Measurements from ENCODE around the gene MRPL55.
"Not testable (repeated sequence)": the region's sequence is repeated elsewhere in the genome, so short reads cannot be mapped to it uniquely, and the experiment has no call there.

Gene MRPL55

DNA sequence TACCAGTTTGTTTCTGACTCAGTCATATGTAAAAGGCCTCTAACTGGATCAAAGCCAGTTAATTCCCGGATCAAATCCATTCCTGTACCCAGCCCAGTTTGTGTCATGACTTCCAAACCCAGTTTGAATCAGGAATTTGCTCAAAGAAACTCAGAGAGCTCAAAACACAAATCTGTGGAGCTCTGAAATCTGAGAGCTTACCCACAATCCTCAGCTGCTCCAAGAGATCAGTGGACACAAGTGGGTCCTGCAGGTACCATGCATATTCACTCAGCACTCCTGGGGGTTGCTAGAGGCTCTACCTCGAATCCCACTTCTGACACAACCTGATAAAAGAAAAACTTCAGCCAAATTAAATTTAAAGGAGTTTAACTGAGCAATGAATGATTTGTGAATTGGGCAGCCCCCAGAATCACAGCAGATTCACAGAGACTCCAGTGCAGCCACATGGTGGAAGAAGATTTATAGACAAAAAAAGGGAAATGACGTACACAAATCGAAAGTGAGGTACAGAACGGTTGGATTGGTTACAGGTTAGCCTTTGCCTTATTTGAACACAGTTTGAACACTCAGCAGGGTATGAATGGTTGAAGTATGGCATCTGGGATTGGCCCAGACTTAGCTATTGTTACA, 11.9 kb upstream of the MRPL55 start:
- DNase-seq (ENCODE audit: low read depth), result no peak

- DNase-seq (ENCODE audit: low read depth), result no peak
Observed at GRCh38 chr1:228120351-228120750, 11.3 kb upstream of the MRPL55 start.

DNA sequence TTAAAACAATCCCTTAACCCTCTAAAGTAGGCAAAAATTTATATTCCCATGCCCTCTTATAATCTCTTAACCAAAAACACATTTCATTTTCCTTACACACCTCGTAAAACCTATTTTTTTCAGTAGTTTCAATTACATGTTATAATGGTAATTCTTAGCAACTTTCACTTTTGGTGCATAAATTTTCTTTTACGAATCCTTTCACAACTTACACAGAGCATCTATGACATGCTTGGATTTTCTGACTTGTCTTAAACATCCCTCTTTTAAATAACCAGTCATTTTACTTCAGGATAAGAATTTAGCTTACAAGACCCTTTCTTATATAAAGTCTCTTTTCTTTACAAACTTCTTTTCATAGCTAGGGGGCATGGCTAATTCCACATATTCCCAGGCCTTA, 8.9 kb upstream of the MRPL55 start:
- DNase-seq (ENCODE audit: low read depth), result no peak

DNA sequence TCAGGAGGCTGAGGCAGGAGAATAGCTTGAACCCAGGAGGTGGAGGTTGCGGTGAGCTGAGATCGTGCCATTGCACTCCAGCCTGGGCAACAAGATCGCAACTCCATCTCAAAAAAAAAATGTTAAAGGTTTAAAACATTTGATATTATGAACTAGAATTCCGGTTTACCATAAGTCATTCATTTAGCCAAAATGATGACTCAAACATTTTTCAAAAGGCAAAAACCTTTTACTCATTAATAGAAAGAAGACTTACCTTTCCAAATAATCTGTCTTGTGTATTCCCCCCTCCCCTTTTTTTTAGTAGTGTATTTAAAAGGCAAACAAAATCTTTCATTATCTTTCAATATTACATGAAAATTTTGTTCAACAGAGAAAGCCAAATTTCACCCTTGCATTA, 8.2 kb upstream of the MRPL55 start:
- DNase-seq (ENCODE audit: low read depth), result no peak

GRCh38 chr1:228114827-228115226, 5.7 kb upstream of the MRPL55 start:
- DNase-seq (ENCODE audit: low read depth), result no peak

DNA sequence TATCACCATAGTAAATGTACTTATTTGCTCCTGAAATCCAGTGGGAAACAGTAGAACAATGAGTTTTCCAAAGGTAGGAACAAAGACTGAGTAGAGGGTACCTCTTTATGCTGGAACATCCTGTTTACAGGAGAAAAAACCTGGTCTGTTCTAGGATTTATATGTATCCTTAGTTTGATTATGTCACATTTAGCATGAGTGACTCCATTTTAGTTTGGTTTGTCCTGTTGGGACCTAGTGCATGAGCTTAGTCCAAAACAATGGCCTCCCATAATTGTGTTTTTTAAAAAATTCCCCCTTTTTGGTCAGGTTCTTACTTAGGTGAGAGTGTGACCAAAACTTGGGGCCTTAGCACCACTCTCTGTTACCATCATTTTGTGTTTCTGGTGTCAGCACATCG, 3.5 kb upstream of the MRPL55 start:
- DNase-seq (ENCODE audit: low read depth), result no peak

DNA sequence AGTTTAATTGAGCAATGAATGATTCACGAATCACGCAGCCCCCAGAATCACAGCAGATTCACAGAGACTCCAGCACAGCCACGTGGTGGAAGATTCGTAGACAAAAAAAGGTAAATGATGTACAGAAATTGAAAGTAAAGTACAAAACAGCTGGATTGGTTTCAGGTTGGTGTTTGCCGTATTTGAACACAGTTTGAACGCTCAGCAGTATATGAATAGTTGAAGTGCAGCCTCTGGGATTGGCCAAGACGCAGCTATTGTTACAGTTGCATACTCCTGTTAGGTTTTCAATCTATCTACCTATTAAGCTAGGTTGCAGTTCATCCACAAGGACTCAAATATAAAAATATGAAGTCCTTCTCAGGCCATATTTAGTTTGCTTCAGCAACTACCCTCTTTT, 3.1 kb upstream of the MRPL55 start:
- DNase-seq (ENCODE audit: low read depth), result no peak

DNA sequence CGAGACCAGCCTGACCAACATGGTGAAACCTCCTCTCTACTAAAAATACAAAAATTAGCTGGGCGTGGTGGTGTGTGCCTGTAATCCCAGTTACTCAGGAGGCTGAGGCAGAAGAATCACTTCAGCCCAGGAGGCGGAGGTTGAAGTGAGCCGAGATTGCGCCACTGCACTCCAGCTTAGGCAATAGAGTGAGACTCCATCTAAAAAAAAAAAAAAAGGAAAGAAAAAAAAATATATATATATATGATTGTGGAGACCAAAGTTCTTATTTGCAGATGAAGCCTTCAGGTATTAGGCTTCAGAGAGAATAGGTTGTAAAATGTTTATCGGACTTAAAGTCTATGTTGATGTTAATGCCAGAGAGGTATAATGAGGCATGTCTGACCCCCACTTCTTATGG, 2.2 kb upstream of the MRPL55 start:
- not testable (repeated sequence) for DNase-seq (ENCODE audit: low read depth)

DNA sequence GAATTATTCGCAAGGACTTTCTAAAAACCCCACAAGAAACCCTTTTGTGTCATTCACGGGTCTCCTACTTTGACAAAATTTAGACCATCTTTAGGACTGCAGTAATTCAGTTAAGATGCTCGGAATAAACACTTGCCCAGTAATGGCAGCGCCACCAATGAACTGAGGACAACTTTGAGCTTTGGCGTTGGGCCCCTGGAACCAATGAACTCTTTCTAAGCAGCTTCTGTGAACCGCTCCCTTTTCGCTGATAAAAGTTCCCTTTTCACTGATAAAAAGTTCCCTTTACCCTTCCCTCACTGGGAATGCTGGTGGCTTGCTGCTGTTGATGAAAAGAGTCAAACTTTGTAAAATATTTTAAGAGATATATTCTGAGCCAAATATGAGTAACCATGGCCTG, 1.5 kb upstream of the MRPL55 start:
- no peak for DNase-seq (ENCODE audit: low read depth)

DNA sequence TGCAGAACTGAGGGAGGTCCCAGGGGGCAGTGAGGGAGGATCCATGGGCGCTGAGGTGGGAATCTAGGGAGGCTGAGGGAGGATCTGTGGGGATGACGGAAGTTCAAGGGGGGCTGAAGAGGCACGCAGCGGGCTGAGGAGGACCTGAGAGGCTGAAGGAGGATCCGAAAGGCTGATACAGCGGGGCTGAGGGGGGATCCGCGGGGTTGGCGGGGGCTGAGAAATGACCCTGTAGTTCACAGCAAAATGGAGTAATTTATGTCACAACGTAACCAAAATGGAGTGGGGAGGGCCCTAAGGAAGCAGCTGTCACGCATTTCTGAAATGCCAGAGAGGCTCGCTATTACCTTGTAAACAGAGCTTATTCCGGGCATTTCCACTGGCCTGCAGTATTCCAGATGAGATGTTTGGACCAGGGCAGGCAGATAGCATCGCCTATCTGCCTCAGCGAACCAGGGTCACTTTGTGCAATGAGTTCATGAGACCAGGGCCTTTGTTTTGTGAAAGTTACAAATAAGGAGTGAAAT, 926 bp upstream of the MRPL55 start:
- no peak for DNase-seq (ENCODE audit: low read depth)

- no peak for DNase-seq (ENCODE audit: low read depth)
Observed at GRCh38 chr1:228108742-228109072, 392 bp downstream of the MRPL55 start.

GRCh38 chr1:228108055-228108690, 926 bp downstream of the MRPL55 start:
- no peak for DNase-seq (ENCODE audit: low read depth)

- no peak for DNase-seq (ENCODE audit: low read depth)
Observed at GRCh38 chr1:228107636-228108035, 1.5 kb downstream of the MRPL55 start.

- no peak for DNase-seq (ENCODE audit: low read depth)
Observed at GRCh38 chr1:228106800-228107054, 2.4 kb downstream of the MRPL55 start.

DNA sequence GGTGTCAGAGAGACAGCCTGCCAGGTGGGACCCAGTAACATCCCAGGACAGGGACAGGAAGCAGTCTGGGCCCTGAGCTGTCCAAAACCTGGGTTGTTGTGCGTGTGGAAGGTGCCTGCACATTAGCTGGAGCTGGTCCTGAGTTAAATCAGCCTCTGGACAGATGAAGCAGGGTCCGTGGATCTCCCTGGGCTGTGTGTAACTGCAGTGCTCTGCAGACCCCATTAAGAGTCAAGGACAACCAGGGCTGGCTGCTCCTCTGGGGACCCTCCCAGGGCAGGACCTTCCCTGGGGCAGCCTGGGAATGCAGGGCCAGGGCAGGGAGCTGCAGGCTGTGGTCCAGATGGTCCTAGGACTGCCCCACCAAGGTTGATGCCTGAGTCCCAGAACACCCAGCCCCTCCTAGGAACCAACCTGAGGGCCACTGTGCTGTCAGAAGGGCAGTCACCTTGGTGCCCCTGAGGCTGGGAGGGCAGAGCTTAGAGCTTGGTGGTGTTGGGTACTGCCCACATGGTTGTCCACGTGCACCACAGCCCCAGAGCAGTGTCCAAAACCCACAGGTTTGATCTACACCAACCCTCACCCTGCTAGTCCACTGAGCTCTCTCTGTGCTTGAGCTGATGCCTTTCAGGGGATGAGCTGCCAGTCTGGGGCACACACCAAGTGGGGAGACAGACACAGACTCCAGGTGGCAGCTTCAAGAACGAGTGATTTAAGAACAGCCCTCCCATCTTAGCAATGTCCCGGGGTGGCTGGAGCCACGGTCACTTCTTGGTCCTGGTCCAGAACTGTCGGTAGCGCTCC, 2.9 kb downstream of the MRPL55 start:
- DNase-seq (ENCODE audit: low read depth), result no peak

DNA sequence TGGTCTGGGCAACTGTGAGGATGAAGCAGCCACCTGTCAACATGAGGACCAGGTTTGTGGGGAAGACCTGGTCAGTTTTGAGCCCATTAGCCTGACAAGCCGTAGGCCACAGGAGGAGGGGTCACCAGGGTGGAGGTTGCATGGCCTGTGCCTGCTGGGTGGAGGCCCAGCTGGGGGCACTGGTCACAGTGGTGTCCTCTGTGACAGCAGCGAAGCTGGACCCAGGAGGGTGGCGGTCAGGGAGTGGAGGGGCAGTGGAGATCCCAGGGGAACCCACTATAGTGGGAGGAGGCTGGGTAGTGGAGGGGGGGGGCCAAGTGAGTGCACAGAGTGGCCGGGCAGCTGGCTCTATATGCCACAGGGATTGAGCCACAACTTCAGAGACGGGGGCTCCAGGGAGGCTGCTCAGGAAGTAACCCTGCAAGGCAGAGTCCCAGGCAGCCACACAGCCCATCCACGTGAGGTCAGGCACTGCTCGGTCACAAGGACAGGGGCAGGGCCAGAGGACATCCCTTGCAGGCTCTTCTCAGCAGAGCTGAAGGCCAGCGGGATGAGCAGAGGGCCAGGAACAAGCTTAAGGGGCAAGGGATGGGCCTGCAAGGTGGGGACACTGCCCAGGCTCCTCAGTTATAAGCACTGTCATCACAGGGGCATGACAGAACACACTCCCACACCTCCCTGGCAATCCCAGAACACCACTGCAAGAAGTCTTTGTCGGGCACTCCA, 3.7 kb downstream of the MRPL55 start:
- no peak for DNase-seq (ENCODE audit: low read depth)

GRCh38 chr1:228104526-228105269, 4.4 kb downstream of the MRPL55 start:
- no peak for DNase-seq (ENCODE audit: low read depth)

DNA sequence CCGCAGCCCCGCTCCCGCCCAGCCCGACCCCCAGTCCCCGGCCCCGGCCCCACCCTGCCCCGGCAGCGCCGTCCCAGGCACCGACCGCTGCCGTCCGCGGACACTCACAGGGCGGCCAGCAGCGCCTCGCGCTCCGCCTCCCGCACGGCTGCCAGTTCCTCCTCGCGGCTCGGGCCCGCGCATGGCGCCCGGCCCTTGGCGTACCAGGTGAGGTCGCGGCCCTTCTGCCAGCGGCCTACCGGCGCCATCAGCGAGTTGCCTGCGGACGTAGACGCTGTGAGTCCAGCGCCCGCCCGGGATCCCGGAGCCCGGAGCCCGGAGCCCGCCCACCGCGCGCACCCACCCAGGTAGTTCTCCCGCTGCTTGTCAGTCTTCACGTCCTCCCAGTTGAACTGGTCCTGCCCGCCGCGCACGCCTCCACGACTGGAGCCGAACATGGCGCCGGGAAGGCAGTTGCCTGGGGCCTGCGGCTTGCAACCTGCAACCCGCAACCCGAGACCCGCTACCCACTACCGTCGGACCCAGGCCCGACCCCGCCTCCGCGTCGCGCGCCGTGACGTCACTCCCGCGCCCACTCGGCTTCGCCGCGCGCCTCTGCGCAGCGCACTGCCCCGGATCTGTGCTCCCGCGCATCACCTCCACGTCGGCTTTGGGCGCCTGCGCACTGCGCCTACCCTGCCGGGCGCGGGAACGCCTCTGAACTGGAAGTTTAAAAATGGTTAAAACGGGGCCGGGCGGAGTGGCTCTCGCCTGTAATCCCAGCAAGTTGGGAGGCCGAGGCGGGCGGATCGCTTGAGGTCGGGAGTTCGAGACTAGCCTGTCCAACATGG, 6.1 kb downstream of the MRPL55 start, which contains the start of gene C1orf35:
C1orf35 (minus strand) TSS at position 535 of the 830 bp plus-strand sequence; CDS start at position 437, 98 bp downstream.
- peak; percentile 93 for DNase-seq (ENCODE audit: low read depth)

- no peak for DNase-seq (ENCODE audit: low read depth)
Observed at GRCh38 chr1:228101994-228102790, 6.9 kb downstream of the MRPL55 start.

GRCh38 chr1:228101614-228101993, 7.5 kb downstream of the MRPL55 start:
- no peak for DNase-seq (ENCODE audit: low read depth)
